ENCODE data around the gene KLRC1. TPM values are rescaled to one million over a fixed set of nuclear protein-coding genes. Genes with fewer than 3 reads are reported as not detected.

Gene KLRC1
- total RNA-seq, 1 donor from 2014 or later: not detected

GRCh38 chr12:10469701-10470100 is 16.5 kb upstream of the KLRC1 start:
- ATAC-seq (ENCODE audit: low read depth) (peak; percentile 49), DNase-seq (no peak)
- TF ChIP-seq CTCF (IDR thresholded peaks at IDR 0.05): no peak
- Mint-ChIP-seq H3K27me3 (peaks cover 12% of the 10 kb centered on the region), H3K9me3 (no peaks in the 10 kb centered on the region), H3K4me3 (no peak overlapping the region), H3K36me3 (ENCODE audit: low read depth) (no peaks in the 10 kb centered on the region), H3K27ac (no peak overlapping the region), H3K4me1 (no peaks in the 10 kb centered on the region)
- intact Hi-C loops (cut with micrococcal nuclease): no loop called here
- CTCF ChIA-PET: no interaction called here
- POLR2A ChIA-PET: no interaction called here

- peaks cover 22% of the 10 kb centered on the region for H3K27me3 Mint-ChIP-seq
- POLR2A ChIA-PET: no interaction called here
- no peak for TF ChIP-seq CTCF (IDR thresholded peaks at IDR 0.05)
- no peaks in the 10 kb centered on the region for H3K36me3 Mint-ChIP-seq (ENCODE audit: low read depth)
- H3K27ac Mint-ChIP-seq: no peak overlapping the region
- no peak for ATAC-seq (ENCODE audit: low read depth)
- no peak for DNase-seq
- no peaks in the 10 kb centered on the region for H3K9me3 Mint-ChIP-seq
- CTCF ChIA-PET: no interaction called here
- intact Hi-C loops (cut with micrococcal nuclease): no loop called here
- H3K4me1 Mint-ChIP-seq: no peaks in the 10 kb centered on the region
- H3K4me3 Mint-ChIP-seq: no peak overlapping the region
Measured at GRCh38 chr12:10466311-10466710, 13.1 kb upstream of the KLRC1 start.

GRCh38 chr12:10457760-10458159 is 4.6 kb upstream of the KLRC1 start:
- Mint-ChIP-seq H3K27ac (no peak overlapping the region), H3K36me3 (ENCODE audit: low read depth) (no peaks in the 10 kb centered on the region), H3K27me3 (peaks cover under 1% of the 10 kb centered on the region), H3K4me3 (no peak overlapping the region), H3K4me1 (no peaks in the 10 kb centered on the region), H3K9me3 (peaks cover 25% of the 10 kb centered on the region)
- no peak for ATAC-seq (ENCODE audit: low read depth)
- POLR2A ChIA-PET: no interaction called here
- no peak for TF ChIP-seq CTCF (IDR thresholded peaks at IDR 0.05)
- CTCF ChIA-PET: no interaction called here
- intact Hi-C loops (cut with micrococcal nuclease): no loop called here
- DNase-seq: no peak

- Mint-ChIP-seq H3K27ac (no peak overlapping the region), H3K4me1 (no peaks in the 10 kb centered on the region), H3K4me3 (no peak overlapping the region), H3K9me3 (peaks cover 25% of the 10 kb centered on the region), H3K36me3 (ENCODE audit: low read depth) (no peaks in the 10 kb centered on the region), H3K27me3 (no peaks in the 10 kb centered on the region)
- ATAC-seq (ENCODE audit: low read depth) (no peak), DNase-seq (no peak)
- TF ChIP-seq CTCF (IDR thresholded peaks at IDR 0.05): no peak
- CTCF ChIA-PET: no interaction called here
- POLR2A ChIA-PET: no interaction called here
- intact Hi-C loops (cut with micrococcal nuclease): no loop called here
Measured at GRCh38 chr12:10456856-10457255, 3.7 kb upstream of the KLRC1 start.

GRCh38 chr12:10455766-10456165 is 2.6 kb upstream of the KLRC1 start:
- no peaks in the 10 kb centered on the region for H3K36me3 Mint-ChIP-seq (ENCODE audit: low read depth)

More at GRCh38 chr12:10455766-10456165, 2.6 kb upstream of the KLRC1 start:
- DNase-seq (no peak), ATAC-seq (ENCODE audit: low read depth) (no peak)
- Mint-ChIP-seq H3K4me1 (no peaks in the 10 kb centered on the region), H3K4me3 (no peak overlapping the region), H3K9me3 (peaks cover 25% of the 10 kb centered on the region), H3K27me3 (no peaks in the 10 kb centered on the region), H3K27ac (no peak overlapping the region)
- CTCF ChIA-PET: no interaction called here
- intact Hi-C loops (cut with micrococcal nuclease): no loop called here
- TF ChIP-seq CTCF (IDR thresholded peaks at IDR 0.05): no peak
- POLR2A ChIA-PET: no interaction called here
